Bronchus fibroblast of lung (primary cell): ENCODE results near the gene CTNNB1. TPM values are rescaled to one million over a fixed set of nuclear protein-coding genes. Genes with fewer than 3 reads are reported as not detected.

Source experiments
- total RNA-seq: library from RNA; depleted of rRNA; stranded (reverse); fragments of >200 nt; gene quantifications from 2 replicates; pipeline ENCODE4 v1.2.3, GENCODE V29; 2015

Gene CTNNB1
- 356 and 367 TPM in 2 replicates for total RNA-seq

DNA sequence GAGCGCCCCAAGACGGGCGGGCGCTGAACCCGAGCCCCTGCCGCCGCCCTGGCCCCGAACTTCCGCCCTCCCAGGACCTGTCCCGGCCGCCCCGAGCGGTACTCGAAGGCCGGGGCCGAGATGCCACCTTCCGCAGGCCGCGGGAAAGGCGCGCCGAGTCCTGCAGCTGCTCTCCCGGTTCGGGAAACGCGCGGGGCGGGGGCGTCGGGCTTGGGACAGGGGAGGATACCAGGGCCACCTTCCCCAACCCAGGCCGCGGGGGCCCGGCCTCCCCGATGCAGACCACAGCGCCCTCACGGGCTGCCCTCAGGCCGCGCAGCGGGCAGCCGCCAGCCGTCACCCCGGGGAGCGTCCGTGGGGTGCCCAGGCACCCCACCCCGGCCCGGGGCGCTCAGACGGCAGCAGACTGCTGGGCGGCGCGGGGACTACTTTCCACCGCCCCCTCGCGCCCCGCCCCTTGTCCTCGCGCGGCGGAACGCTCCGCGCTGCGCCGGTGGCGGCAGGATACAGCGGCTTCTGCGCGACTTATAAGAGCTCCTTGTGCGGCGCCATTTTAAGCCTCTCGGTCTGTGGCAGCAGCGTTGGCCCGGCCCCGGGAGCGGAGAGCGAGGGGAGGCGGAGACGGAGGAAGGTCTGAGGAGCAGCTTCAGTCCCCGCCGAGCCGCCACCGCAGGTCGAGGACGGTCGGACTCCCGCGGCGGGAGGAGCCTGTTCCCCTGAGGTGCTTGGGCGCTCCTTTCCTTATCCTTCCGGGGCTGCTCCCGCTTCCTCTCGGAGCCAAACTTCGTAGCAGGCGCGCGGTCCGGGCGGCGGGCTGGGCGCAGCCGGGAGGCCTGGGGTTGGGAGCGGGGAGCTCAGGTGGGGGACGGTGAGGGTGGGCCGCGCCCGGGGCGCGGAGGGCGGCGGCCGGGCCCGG, at the start of gene CTNNB1:
TSS of gene CTNNB1 (plus strand) at position 556 of the 916 bp plus-strand sequence. CDS start 24,564 bp downstream, outside the sequence.

